GM18505 (cell line): ENCODE measurements around the gene CELF2.
"Not testable (repeated sequence)": the region's sequence is repeated elsewhere in the genome, so short reads cannot be mapped to it uniquely, and the experiment has no call there.

Experiments
- ATAC-seq: cut with Tn5 transposase; IDR thresholded peaks from one replicate; pipeline ENCODE4 v1.9.1; 2021; ENCODE audit not compliant: unreplicated experiment
- POLR2A ChIP-seq: IDR thresholded peaks from 4 replicates; pipeline ENCODE4 v1.6.1; 2011; ENCODE audit warnings: borderline replicate concordance; ENCODE audit not compliant: insufficient read depth, insufficient read length; ENCODE audit errors: extremely low read depth

The CELF2 gene

DNA sequence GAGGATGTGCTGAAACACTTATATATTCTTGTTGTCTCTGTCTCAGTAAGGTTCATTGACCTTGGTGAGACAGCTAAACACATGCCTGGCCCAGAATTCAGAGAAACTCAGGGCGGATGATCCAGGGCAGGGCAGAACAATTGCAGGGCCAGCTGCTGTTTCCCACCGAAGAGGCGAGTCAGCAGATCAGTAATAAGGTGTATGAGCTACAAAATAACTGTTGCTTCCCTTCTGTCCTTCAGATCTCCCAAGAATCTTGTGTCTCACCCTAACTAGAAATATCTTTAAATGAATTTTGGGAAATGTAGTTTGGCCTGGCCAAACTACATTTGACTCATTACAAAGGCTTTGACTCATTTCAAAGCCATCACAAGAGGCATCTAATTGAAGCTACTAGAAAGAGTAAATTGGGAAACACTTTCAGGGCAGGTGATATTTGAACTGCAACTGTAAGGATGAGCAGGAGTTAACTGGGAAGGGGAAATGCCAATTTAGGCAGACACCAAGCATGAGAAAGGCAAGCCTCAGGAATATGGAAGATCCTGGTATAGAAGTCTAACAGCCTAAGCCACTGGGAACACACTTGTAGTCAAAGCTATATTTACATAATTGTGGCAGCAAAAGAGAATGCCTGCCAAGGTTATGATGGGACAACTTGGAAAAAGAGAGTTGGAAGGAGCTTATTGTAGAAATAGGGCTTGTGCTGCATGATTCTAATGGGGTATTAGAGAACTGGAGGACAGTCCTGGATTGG lies 24.5 kb upstream of the CELF2 start:
- ATAC-seq = no peak
- TF ChIP-seq POLR2A = no peak

DNA sequence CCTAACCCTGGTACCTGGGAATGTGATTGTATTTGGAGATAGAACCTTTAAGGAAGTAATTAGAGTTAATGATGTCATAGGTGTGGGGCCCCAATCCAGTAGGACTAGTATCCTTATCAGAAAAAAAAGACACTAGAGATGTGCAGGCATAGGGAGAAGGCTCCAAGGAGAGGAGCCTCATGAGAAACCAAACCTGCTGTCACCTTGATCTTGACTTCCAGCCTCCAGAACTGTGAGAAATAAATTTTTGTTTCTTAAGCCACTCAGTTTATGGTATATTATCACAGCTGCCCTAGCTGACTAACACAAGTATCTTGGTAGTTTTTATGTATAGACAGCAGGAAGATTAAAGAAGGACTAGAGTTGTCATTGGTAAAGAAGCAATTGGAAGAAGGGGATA lies 23.9 kb upstream of the CELF2 start:
- TF ChIP-seq POLR2A = no peak
- no peak for ATAC-seq

DNA sequence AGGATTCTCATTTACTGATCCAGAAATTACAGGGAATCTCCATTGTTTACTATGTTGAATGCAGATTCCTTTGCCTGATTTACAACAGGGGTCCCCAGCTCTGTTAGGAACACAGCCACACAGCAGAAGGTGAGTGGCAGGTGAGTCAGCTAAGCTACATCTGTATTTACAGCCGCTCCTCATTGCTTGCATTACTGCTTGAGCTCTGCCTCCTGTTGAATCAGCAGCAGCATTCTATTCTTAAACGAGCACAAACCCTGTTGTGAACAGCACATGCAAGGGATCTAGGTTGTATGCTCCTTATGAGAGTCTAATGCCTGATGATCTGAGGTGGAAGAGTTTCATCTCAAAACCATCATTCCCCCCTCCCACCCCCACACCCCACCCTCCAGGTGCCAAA lies 23.3 kb upstream of the CELF2 start:
- TF ChIP-seq POLR2A = no peak

DNA sequence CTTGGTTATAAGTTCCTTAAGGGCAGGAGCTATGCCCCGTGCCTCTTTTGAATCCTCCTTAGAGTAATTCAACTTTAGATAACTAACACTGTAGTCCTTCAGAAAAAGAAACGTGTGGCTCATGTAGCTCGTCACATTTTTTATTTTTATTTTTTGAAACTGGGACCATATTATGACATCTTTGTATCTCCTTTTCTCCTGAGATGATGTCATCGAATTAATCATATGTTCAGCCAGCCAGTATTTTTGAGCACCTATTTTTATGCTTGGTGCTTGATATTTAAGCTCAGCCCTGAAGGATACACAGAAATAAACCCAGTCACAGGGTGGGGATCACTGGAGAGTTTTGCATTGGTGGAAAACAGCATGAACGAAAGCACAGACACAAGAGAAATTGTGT lies 22.6 kb upstream of the CELF2 start:
- ATAC-seq = no peak
- TF ChIP-seq POLR2A = no peak

More for the DNA sequence above, 23.3 kb upstream of the CELF2 start:
- no peak for ATAC-seq

DNA sequence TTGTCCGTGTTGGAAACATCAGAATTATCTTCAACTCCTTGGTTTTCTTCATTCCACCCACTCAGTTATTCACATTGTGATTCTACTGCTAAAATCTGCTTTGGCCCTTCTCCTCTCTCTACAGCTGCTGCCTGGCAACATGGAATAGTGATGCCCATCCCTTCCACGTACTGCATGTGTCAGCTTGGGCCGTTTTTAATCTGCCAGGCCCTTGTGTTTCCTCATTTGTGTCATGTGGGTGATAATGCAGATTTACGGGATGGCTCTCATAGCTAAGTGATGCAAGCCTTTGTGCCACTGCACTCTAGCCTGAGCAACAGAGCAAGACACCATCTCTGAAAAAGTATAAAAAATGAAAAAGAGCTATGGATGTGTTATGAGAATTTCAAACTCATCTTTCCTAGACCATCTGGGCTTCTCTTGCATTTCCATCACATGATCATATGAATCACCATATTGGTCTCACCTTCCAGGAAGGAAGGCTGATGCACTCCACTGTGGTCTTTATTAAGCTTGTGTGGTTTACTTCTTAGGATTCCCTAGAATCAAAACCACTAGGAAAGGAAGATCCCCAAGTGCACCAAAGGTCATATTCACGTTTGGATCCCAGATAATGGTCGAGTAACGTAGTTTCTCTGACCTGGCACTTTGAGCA lies 20.6 kb upstream of the CELF2 start:
- ATAC-seq = no peak

DNA sequence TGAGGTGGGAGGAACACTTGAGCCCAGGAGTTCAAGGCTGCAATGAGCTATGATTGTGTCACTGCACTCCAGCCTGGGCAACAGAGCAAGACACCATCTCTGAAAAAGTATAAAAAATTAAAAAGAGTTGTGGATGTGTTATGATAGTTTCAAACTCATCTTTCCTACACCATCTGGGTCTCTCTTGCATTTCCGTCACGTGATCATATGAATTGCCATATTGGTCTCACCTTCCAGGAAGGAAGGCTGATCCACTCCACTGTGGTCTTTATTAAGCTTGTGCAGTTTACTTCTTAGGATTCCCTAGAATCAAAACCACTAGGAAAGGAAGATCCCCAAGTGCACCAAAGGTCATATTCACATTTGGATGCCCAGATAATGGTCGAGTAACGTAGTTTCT lies 18.2 kb upstream of the CELF2 start:
- not testable (repeated sequence) for ATAC-seq

More for the DNA sequence above, 20.6 kb upstream of the CELF2 start:
- TF ChIP-seq POLR2A = no peak

DNA sequence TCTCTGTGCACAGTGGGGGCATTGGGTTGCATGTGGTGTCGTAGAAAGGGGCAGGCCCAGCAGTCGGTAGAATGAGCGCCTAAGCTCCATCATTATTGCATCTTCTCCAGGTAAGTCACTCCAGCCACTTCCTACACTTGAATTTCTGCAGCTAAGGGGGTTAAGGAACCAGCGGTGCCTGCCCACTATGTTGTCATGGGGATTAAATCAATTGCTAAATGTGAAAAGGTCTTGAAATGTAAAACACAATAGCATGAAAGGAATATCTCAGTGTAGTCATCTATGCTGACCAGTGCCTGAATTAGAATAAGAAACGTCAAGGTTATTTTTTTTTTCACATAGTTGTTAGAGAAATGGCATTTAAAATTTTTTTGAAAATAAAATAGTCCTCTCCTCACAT lies 15.2 kb upstream of the CELF2 start:
- ATAC-seq = no peak
- no peak for TF ChIP-seq POLR2A

DNA sequence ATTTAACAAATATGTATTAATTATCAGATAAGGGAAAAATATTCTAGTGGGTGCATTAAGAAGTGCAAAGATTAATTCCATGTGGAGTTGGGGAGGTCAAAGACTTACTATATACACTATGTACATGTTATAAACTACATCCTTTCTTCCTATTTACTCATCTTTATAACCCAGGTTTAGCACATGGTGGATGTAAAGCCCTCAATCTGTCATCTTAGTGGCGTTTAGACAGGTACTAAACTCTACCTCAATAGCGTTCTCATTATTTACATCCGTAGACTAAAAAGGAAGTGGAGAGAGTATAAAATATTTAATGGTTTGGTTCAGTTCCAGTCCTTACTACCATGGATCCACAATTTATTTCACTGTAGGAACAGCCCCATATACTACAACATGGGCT lies 14.8 kb upstream of the CELF2 start:
- TF ChIP-seq POLR2A = no peak
- no peak for ATAC-seq

DNA sequence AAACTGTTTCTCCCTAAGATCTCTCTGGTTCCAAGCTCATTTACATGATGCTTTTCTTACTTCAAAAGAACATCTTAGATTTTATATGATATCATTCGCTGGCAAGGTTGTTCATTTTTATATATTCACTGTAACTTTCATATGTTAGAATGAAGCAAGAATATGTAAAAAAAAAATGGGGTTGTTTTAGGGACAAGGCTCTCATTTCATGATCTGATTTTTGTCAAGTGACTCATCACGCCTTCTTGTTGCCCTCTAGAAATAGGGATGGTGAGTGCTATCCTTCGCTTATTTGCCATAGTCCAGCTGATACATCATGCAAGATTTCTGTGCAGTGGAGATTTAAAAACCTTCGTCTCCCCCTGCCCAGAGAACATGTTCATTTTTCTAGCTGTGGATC lies 14.0 kb upstream of the CELF2 start:
- ATAC-seq = no peak
- TF ChIP-seq POLR2A = no peak

DNA sequence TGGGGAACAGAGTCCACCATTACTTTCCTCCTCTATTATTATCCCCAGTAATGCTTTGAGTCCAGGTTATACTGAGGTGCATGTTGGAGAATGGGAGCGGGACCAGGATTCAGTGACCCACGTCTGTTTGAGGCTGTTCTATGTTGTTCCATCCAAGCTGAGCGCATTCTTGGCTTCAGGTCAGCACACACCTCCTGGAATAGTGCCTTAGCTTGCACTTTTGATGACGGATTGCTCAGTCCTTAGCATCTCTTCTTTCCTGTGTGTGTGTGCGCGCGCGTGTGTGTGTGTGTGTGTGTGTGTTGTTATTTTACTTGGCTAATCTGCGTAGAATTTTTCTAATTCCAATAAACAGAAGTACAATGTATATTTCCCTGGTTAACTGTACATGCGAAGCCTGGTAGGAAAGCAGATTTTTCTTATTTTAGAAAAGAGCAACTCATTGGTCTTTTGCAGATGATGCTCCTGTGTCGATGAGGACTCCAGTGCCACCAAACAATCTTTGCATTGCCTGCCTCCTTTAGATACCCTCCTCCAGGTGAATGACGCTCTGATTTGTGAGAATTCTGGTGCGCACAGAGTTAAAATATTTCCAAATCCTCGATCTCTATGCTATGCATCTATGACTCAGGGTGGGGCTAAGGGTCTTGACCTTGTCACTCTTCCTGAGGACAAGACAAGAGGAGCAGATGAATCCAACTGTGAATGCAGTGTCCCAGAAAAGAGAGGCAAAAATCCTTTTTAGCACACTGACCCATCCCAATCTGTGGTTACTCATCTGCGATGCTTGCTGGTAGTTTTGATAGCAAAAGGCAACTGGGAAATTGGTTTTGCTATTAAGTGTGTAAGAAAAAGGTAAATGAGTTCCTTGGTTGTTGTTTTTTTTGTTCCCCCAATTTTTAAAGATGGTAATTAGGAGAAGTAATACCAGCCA lies 13.3 kb upstream of the CELF2 start:
- no peak for ATAC-seq
- no peak for TF ChIP-seq POLR2A

DNA sequence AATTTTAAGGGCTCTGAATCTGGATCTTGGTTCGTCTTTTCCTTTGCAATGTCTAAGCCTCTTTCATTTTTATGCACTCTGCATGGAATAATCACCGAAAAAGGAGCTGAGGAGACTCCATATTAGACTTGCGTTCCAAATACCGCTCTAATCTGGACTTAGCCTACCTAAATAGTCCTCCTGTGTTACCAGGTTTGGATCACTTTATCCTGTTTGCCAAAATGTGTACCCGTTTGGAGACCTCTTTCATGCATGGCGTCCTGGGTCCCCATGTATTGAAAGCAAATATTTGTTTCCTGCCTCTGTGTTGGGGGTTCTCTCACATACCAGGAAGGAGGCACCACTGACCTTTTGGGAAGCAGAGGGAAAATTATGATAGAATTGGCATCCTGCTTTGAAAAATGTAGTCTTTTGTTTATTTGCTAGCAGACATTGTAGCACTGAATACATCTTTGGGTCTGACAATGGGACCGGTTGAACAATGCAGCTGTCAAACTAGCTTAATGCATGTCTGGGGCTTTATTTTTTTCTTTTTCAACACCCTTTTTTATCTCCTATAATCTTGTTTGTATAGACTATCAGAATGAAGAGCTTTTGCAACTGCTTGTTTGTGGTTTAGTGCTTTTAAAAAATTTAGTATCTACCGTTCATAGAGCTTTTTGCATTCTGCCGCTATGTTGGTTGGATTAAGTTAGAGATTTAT lies 11.8 kb upstream of the CELF2 start:
- no peak for ATAC-seq
- TF ChIP-seq POLR2A = no peak

DNA sequence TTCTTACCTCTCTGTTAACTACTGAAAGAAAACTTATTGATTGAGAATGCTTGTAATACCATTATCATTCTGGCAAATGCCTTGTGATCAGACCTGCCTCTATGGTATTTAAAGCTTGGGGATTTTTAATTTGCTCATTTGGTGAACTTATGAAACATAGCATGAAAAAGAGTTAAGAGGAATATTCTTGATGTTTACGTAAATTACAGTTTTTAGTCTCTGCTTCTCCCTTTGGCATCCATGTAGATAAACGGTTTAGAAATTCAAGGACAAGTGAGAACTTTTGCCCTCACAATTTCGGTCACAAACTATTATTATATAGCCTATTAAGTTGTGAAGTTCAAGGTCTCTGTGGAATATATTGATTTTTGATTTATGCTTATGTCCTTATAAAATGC lies 11.2 kb upstream of the CELF2 start:
- no peak for ATAC-seq
- no peak for TF ChIP-seq POLR2A

DNA sequence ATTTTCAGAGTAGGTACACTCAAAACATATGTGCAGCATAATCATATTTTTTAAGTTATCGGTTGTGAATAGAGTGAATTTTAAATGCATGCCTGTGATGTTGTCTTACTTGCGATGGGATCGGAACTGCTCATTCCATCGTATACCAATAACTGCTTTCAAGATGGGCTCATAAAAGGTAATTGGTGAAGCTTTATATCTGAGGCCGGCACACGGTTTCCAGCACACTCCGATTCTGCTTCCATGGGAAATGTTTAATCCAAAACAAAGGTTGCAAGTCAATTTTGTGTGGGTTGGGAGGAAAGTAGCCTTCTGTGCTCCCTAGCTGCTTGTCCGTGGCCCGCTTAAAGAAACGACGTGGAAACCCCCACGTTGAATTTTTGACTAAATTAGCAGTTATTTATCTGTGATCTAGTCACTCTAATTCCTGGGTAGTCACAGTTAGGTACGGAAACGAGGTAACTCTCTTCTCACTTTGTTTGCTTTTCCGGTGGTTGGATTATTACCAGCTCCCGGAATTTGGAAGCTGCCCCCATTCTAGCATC lies 10.1 kb upstream of the CELF2 start:
- ATAC-seq = no peak
- no peak for TF ChIP-seq POLR2A
